Measurements from ENCODE around the gene SYT1. TPM values are rescaled to one million over a fixed set of nuclear protein-coding genes. Genes with fewer than 3 reads are reported as not detected.

Gene SYT1
- total RNA-seq, 3 donors from 2014 or later = 1.4 to 11.8 (median 2.0) TPM

DNA sequence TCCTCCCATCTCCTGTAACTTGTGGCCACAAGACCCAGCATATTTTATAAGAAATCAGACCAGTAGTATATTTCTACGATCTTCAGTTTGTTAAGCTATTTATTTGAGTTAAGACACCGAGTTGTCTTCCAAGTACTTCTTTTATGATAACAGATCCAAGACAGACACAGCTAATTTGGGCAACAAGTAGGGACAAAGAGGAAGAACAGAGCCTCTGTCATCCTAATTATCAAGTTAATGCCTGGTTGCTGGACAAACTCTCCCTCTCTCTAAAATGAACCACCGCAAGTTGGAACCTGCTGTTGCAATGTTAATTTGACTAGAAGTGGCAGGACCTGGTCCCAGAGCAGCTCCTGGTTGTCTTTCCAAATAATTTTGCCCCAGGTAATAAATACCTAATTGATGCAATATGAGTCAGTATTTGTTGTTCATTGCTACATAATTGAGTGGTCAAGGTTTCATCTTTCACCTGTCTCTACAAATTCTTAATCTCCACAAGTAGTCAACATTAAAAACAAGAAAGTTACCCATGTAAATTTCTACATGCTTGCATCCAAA, 502.5 kb downstream of the SYT1 start:
- H3K4me3 ChIP-seq = no peak overlapping the region
- no peaks in the 10 kb centered on the region for H3K4me1 ChIP-seq (ENCODE audit: low read depth)
- ATAC-seq (no peak), DNase-seq (no peak)
- H3K9me3 ChIP-seq = no peaks in the 10 kb centered on the region
- no peaks in the 10 kb centered on the region for H3K36me3 ChIP-seq (ENCODE audit: low read depth)
- intact Hi-C loops (cut with DNase I, micrococcal nuclease) = no loop called here
- TF ChIP-seq, protein P1, sequence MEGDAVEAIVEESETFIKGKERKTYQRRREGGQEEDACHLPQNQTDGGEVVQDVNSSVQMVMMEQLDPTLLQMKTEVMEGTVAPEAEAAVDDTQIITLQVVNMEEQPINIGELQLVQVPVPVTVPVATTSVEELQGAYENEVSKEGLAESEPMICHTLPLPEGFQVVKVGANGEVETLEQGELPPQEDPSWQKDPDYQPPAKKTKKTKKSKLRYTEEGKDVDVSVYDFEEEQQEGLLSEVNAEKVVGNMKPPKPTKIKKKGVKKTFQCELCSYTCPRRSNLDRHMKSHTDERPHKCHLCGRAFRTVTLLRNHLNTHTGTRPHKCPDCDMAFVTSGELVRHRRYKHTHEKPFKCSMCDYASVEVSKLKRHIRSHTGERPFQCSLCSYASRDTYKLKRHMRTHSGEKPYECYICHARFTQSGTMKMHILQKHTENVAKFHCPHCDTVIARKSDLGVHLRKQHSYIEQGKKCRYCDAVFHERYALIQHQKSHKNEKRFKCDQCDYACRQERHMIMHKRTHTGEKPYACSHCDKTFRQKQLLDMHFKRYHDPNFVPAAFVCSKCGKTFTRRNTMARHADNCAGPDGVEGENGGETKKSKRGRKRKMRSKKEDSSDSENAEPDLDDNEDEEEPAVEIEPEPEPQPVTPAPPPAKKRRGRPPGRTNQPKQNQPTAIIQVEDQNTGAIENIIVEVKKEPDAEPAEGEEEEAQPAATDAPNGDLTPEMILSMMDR (IDR thresholded peaks at IDR 0.05) = no peak

DNA sequence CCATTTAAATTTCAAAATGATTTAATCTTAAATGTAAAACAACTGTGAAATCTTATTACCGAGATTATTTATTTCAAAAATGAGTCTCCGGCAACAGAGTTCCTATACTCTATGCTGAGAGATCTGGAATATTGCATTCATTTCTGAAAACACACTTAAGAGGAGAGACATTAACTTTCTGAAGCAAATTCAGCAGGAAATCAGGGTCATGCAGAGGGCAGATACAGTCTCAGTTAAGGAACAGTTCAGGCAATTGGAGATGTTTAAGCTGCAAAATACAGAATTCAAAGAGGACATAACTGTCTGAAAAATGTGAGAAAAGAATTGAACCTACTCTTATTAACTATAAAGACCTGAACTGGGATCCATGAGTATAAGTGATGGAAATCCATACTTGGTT, 505.4 kb downstream of the SYT1 start:
- no peaks in the 10 kb centered on the region for H3K4me1 ChIP-seq (ENCODE audit: low read depth)
- TF ChIP-seq, protein P1 (IDR thresholded peaks at IDR 0.05) = no peak
- ATAC-seq = no peak
- no peak overlapping the region for H3K4me3 ChIP-seq
- H3K36me3 ChIP-seq (ENCODE audit: low read depth) = no peaks in the 10 kb centered on the region
- DNase-seq = no peak
- intact Hi-C loops (cut with DNase I, micrococcal nuclease) = no loop called here
- no peaks in the 10 kb centered on the region for H3K9me3 ChIP-seq

DNA sequence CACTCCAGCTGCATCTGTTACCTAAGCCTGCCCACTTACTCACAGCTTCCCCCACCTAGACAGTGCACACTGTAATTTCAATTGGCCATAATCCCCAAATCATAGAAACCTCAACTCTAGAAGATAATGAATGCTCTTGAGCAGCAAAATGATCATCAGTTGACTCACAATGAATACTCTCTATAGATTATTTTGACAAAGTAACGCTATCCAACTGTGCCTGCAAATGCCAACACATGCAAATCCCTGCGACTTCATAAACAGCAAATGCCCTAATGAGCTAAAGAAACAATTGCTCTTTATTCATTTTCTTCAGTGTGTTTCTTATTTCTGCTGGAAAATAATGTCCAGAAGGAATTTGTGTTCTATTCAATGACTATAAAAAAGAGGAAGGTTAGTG, 506.7 kb downstream of the SYT1 start:
- Histone ChIP-seq H3K4me1 (ENCODE audit: low read depth) (no peaks in the 10 kb centered on the region), H3K36me3 (ENCODE audit: low read depth) (no peaks in the 10 kb centered on the region), H3K9me3 (no peaks in the 10 kb centered on the region), H3K4me3 (no peak overlapping the region)
- no peak for ATAC-seq
- TF ChIP-seq, protein P1 (IDR thresholded peaks at IDR 0.05) = no peak
- intact Hi-C loops (cut with DNase I, micrococcal nuclease) = no loop called here
- DNase-seq = no peak

DNA sequence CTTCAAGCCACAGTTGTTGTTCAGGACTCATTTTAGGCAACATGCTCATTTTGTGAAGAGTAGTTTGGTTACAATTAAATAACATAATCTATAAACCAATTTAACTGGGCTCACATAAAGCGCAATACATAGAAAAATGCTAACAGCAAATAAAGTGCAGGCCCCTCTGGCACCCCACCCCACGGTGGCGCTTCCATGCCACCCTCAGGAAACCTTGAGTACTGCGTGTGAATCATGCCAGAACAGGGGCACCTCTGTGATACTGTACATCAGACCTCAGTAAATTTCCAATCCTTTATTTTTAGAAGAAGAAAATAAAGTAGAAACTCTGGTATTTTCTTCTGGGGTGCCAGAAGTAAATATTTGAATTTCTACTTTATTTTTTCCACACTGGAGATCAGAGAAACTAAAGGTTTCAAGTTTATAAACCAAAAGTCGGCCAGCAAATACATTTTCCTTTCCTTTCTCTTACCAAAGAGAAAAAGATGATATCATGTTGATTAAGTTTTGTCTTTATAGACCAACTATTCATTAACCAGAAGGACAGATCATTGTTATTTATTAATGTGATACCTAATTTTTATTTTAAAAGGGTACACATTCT, 509.4 kb downstream of the SYT1 start:
- ATAC-seq = peak; percentile 69
- intact Hi-C loops (cut with DNase I, micrococcal nuclease) = no loop called here
- no peaks in the 10 kb centered on the region for H3K9me3 ChIP-seq
- H3K4me3 ChIP-seq = no peak overlapping the region
- H3K36me3 ChIP-seq (ENCODE audit: low read depth) = no peaks in the 10 kb centered on the region
- TF ChIP-seq, protein P1 (IDR thresholded peaks at IDR 0.05) = no peak
- no peaks in the 10 kb centered on the region for H3K4me1 ChIP-seq (ENCODE audit: low read depth)
- peak in 2 of 3 donors; percentile 23 to 46 for DNase-seq

DNA sequence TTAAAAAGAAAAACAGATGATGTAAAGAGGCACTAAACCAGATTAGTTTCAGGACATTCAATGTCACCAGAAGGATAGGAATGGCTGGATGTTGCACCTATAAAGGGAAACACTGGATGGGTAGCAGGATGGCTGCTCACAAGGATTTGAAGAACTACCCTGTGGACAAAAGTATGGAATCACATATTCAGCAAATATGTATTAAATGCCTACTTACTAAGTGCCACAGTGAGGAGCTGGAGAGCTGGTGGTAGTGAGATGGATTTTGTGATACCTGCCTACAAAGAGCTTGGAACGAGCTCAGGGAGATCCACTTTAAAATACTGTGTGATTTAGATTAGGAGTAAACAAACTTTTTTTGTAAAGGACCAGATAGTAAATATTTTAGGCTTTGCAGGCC, 510.0 kb downstream of the SYT1 start:
- no peaks in the 10 kb centered on the region for H3K9me3 ChIP-seq
- H3K4me3 ChIP-seq = no peak overlapping the region
- H3K4me1 ChIP-seq (ENCODE audit: low read depth) = no peaks in the 10 kb centered on the region
- no peaks in the 10 kb centered on the region for H3K36me3 ChIP-seq (ENCODE audit: low read depth)
- DNase-seq (no peak), ATAC-seq (no peak)
- intact Hi-C loops (cut with DNase I, micrococcal nuclease) = no loop called here
- TF ChIP-seq, protein P1 (IDR thresholded peaks at IDR 0.05) = no peak
